GM10847 (cell line): ENCODE measurements around the gene EYA3.

Experiments
- POLR2A ChIP-seq: IDR thresholded peaks from 2 replicates; pipeline ENCODE4 v1.6.1; 2011; ENCODE audit not compliant: insufficient read length; ENCODE audit errors: extremely low read depth

The EYA3 gene

GRCh38 chr1:28064064-28064463, 24.3 kb downstream of the EYA3 start:
- no peak for TF ChIP-seq POLR2A

- no peak for TF ChIP-seq POLR2A
Observed at GRCh38 chr1:28062806-28063205, 25.6 kb downstream of the EYA3 start.

- no peak for TF ChIP-seq POLR2A
Observed at GRCh38 chr1:28058971-28059878, 29.2 kb downstream of the EYA3 start.

GRCh38 chr1:28058168-28058567, 30.2 kb downstream of the EYA3 start:
- no peak for TF ChIP-seq POLR2A

GRCh38 chr1:28056129-28056925, 32.1 kb downstream of the EYA3 start:
- no peak for TF ChIP-seq POLR2A

GRCh38 chr1:28050776-28051175, 37.6 kb downstream of the EYA3 start:
- no peak for TF ChIP-seq POLR2A

GRCh38 chr1:28046716-28047115, 41.7 kb downstream of the EYA3 start:
- TF ChIP-seq POLR2A, result no peak

- TF ChIP-seq POLR2A, result no peak
Observed at GRCh38 chr1:28045777-28046176, 42.6 kb downstream of the EYA3 start.

- no peak for TF ChIP-seq POLR2A
Observed at GRCh38 chr1:28044399-28044798, 44.0 kb downstream of the EYA3 start.

GRCh38 chr1:28039341-28039740, 49.1 kb downstream of the EYA3 start:
- TF ChIP-seq POLR2A, result no peak

- TF ChIP-seq POLR2A, result no peak
Observed at GRCh38 chr1:28037946-28038345, 50.5 kb downstream of the EYA3 start.

GRCh38 chr1:28037206-28037605, 51.2 kb downstream of the EYA3 start:
- no peak for TF ChIP-seq POLR2A

GRCh38 chr1:28036431-28036830, 52.0 kb downstream of the EYA3 start:
- no peak for TF ChIP-seq POLR2A

- no peak for TF ChIP-seq POLR2A
Observed at GRCh38 chr1:28035420-28035819, 53.0 kb downstream of the EYA3 start.

GRCh38 chr1:28032281-28032680, 56.1 kb downstream of the EYA3 start:
- TF ChIP-seq POLR2A, result no peak

GRCh38 chr1:28031173-28031572, 57.2 kb downstream of the EYA3 start:
- no peak for TF ChIP-seq POLR2A
